GM10248 (cell line): ENCODE measurements around the gene CXCR5.

Experiments used
- CTCF ChIA-PET: fragments of 300-600 bp; sonication (Branson Sonifier 250); formaldehyde crosslinking; extraction: SDS; loops from one replicate; lab custom pipeline; 2021; ENCODE audit warnings: antibody characterized with exemption; lab: Yijun Ruan, JAX
- POLR2A ChIA-PET: fragments of 350-650 bp; sonication (Branson Sonifier 250); formaldehyde crosslinking; extraction: SDS; loops from one replicate; lab custom pipeline; 2020; ENCODE audit warnings: antibody characterized with exemption; lab: Yijun Ruan, JAX
- DNase-seq: peaks from one replicate; pipeline ENCODE4 v3.0.0; 2012; ENCODE audit errors: extremely low spot score
- CTCF ChIP-seq: IDR thresholded peaks from 2 replicates; pipeline ENCODE4 v1.5.1; 2012; ENCODE audit warnings: mild to moderate bottlenecking, low read depth; ENCODE audit errors: extremely low read depth, missing control alignments, control extremely low read depth

CXCR5 gene

GRCh38 chr11:118913411-118914125 is 29.9 kb downstream of the CXCR5 start:
- POLR2A ChIA-PET, result interaction anchor here (1.1 kb wide), 1 partner anchor 12 kb away, joined by 3 read pairs; the partner anchor contains the start of gene BCL9L
- CTCF ChIA-PET, result interaction anchor here (0.8 to 8.7 kb wide), 10 partner anchors 10 to 224 kb away, joined by 3 to 53 read pairs (median 4); partner anchors contain the start of gene BCL9L
- TF ChIP-seq CTCF, result no peak
- DNase-seq, result no peak

- no peak for DNase-seq
- TF ChIP-seq CTCF, result no peak
- ChIA-PET CTCF (interaction anchor here (0.8 to 8.7 kb wide), 9 partner anchors 8 to 225 kb away, joined by 3 to 53 read pairs (median 6); no protein-coding TSS in a partner anchor), POLR2A (interaction anchor here (1.1 kb wide), 1 partner anchor 12 kb away, joined by 3 read pairs; the partner anchor contains the start of gene BCL9L)
Observed at GRCh38 chr11:118914178-118914918, 30.7 kb downstream of the CXCR5 start.

GRCh38 chr11:118914987-118915386 is 31.3 kb downstream of the CXCR5 start:
- CTCF ChIA-PET, result interaction anchor here (1.7 to 8.7 kb wide), 3 partner anchors 8 to 225 kb away, joined by 6 to 53 read pairs (median 6); no protein-coding TSS in a partner anchor
- TF ChIP-seq CTCF, result no peak
- POLR2A ChIA-PET, result no interaction called here
- DNase-seq, result no peak

GRCh38 chr11:118915396-118915795 is 31.7 kb downstream of the CXCR5 start:
- DNase-seq, result no peak
- ChIA-PET POLR2A (no interaction called here), CTCF (interaction anchor here (1.7 to 2.0 kb wide), 2 partner anchors 9 to 226 kb away, joined by 6 read pairs; no protein-coding TSS in a partner anchor)
- TF ChIP-seq CTCF, result no peak

- TF ChIP-seq CTCF, result no peak
- ChIA-PET CTCF (interaction anchor here (1.2 to 2.0 kb wide), 6 partner anchors 8 to 227 kb away, joined by 4 to 6 read pairs (median 4); partner anchors contain the start of genes BCL9L and UPK2), POLR2A (no interaction called here)
- DNase-seq, result no peak
Observed at GRCh38 chr11:118915941-118916841, 32.5 kb downstream of the CXCR5 start.
